PC-9 (cell line): Measurements from ENCODE around the gene SPSB3.

Experiments
- EZH2 ChIP-seq: fragments of 200-600 bp; sonication (generic); IDR thresholded peaks from 2 replicates; pipeline ENCODE4 v1.8.0; 2017; ENCODE audit warnings: antibody characterized with exemption, low read depth
- TF ChIP-seq, protein P1 (sequence below): fragments of 200-600 bp; sonication (generic); conservative IDR thresholded peaks from 2 replicates; pipeline ENCODE4 v1.6.1; 2017; ENCODE audit warnings: mixed run types, antibody characterized with exemption, mild to moderate bottlenecking, moderate library complexity

DNA sequence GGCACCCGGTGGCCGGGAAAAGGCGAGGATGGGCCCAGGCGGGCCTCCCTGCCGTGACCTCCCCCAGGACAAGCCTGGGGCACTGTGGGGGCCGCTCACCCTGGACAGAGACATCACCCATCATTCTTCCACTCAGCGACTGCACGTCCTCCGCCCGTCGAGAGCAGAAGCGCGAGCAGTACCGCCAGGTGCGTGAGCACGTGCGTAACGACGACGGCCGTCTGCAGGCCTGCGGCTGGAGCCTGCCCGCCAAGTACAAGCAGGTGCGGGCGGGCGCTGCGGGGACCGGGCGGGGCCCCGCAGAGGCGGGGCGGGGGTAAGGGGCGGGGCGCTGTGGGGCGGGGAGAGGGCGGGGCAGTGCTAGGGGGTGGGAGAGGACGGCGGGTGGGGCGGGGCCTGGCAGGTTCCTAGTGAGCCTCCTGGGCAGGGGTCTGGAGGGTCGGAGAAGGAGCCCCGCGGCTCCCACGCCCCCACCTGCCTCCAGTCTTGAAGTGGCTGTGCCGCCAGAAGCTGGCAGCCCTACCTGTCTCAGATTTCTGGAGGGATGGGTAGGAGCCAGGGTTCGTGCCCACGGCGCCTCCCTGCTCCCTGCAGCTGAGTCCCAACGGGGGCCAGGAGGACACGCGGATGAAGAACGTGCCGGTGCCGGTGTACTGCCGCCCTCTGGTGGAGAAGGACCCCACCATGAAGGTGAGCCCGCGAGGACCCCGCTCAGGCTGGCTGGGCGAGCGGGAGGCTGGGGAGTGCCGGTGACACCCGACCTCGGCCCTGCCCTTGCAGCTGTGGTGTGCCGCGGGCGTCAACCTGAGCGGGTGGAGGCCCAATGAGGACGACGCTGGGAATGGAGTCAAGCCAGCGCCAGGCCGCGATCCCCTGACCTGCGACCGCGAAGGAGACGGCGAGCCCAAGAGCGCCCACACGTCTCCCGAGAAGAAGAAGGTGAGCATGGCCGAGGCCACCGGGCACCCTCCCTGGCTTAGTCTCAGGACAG lies 18.6 kb downstream of the SPSB3 start:
- TF ChIP-seq, protein P1, sequence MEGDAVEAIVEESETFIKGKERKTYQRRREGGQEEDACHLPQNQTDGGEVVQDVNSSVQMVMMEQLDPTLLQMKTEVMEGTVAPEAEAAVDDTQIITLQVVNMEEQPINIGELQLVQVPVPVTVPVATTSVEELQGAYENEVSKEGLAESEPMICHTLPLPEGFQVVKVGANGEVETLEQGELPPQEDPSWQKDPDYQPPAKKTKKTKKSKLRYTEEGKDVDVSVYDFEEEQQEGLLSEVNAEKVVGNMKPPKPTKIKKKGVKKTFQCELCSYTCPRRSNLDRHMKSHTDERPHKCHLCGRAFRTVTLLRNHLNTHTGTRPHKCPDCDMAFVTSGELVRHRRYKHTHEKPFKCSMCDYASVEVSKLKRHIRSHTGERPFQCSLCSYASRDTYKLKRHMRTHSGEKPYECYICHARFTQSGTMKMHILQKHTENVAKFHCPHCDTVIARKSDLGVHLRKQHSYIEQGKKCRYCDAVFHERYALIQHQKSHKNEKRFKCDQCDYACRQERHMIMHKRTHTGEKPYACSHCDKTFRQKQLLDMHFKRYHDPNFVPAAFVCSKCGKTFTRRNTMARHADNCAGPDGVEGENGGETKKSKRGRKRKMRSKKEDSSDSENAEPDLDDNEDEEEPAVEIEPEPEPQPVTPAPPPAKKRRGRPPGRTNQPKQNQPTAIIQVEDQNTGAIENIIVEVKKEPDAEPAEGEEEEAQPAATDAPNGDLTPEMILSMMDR = no peak; the same call in 1 of the 2 replicates
- no peak for TF ChIP-seq EZH2
